T1000 (cell line): ENCODE results near the gene PPP2R5C.

Experiments
- DNase-seq: peaks from one replicate; lab custom pipeline; 2025; ENCODE audit warnings: mixed read lengths; lab: John Stamatoyannopoulos, UW

The PPP2R5C gene

DNA sequence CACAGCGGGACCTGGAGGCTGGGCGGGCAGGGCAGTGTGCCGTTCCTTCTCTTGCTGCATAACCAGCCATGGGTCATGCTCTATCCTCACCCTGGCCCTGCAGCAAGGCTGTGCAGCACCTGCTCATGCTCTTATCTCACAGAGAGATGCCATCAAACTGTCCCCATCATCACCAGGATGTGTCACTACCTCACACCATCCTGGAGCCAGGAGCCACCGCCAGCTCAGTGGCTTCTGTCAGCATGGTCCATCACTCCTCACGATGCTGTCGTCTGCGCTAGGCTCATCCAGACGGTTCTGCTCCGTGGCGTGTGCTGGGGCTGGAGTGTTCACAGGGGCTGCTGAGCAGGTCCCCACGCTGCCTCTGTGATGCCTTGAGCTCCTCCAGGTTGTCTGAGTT is 125.7 kb downstream of the PPP2R5C start:
- no peak for DNase-seq

DNA sequence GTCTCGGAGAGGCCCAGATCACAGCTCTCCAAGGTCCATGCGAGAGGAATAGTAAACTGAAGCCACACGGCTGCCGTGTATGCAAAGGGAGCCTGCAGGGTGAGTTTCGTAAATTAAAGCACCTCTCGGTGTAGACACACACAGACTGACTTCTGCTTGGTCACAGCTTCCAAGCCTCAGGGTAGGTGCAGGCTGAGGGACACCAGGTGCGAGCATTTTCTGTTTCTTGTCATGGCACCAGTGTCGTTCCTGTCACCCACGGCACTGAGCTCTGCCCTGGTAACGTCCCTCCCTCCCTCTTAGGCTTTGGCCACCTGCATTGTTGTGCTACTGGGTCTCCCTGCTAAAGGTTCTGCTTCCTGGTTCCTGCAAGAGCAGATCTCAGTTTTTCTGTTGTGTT is 126.7 kb downstream of the PPP2R5C start:
- no peak for DNase-seq

DNA sequence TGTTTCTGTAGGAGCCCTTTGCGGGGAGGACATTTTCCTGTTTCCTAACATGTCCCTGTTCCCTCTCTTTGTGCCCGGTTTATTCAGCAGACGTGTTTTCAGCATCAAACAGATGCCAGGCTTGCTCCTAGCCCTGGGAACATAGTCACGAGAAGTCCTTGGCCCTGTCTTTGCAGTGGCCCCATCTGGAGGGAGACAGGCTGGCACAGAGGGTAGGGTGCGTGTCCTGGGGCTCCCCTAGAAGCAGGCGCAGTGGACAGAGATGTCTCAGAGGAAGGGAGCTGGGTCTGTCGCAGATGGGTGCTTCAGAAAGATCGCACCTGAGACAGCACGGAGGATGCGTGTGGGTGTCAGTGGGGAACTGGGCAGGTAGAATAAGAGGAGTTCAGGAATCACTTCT is 127.9 kb downstream of the PPP2R5C start:
- no peak for DNase-seq

DNA sequence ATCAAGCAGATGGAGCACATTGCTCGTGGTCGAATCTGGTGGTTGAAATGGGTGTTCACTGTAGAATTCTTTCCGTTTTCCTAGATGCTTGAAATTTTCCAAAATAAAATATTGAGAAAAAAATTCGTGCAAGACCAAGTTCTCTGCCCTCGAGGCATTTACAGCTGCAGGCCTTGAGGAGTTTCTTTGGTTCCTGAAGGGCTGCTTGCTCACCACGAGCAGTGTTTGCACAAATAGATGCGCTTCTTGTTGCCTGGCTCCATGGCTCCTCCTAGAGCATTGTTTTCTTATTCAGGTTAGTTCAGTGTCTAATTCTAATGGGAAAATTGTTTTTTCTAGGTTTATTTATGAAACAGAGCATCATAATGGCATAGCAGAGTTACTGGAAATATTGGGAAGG is 128.4 kb downstream of the PPP2R5C start:
- no peak for DNase-seq

DNA sequence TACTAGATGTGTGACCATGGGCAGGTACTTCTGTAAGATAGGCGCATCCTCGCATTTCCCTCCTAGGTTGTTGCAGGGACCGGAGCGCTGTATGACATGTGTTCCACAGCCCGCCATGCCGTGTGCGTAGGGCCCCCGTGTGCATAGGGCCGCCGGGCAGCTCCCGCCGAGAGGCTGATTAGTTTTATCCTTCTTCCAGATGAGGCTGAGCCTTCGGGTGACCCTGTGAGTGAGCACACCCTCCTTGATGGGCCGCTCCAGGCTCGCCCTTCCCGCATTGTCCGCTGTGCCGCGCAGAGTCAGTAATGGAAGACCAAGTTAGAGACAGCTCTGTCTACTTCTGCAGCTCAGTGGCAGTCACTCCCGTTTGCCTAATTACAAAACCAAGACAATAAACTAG is 130.0 kb downstream of the PPP2R5C start:
- DNase-seq: no peak

DNA sequence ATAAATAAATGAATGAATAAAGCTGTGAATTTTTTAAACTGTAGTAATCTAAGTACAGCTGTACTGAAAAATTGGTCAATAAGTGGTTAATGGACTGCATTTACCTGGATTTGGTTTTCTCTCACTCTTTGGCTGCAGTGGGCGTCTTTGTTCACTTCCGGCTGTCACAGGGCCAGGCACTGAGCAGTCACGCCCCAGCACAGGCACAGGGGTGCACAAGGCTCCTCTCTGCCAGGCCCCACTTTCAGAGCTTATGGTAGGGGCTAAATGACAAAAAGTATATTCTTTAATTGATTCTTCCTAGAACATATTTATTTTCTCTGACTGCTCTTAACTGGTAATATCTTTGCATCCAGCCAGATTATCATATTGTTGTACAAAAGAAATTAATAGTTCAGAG is 132.2 kb downstream of the PPP2R5C start:
- no peak for DNase-seq

DNA sequence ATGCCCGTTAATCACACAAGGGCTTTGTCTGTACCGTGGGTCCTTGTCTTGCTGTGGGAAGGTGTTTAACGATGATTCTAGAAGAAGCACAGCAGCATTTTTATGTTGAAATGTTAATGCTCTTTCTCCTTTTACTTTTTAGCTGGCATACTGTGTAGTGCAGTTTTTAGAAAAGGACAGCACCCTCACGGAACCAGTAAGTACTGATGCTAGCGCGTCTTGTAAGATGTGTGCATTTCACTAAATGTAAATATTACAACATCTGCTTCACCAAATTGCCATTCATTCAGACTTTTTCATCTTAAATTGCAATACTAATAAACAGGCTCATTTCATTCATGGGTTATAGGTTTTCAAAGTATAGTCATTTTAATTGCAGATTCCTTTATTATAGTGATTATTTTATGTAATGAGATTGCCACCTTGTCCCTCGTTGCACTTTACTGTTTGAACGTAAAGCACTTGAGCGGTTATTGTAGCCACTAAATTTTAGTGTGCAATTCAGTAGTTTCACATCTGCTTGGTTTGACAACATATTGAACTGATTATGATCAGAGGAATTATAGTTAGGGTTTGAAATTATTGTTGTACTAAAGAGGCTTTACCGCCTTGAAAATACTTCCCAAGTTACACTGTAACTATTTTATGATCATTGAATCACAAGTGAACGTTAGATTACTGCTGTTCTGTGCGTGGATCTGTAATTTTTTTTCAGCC is 133.0 kb downstream of the PPP2R5C start:
- no peak for DNase-seq

DNA sequence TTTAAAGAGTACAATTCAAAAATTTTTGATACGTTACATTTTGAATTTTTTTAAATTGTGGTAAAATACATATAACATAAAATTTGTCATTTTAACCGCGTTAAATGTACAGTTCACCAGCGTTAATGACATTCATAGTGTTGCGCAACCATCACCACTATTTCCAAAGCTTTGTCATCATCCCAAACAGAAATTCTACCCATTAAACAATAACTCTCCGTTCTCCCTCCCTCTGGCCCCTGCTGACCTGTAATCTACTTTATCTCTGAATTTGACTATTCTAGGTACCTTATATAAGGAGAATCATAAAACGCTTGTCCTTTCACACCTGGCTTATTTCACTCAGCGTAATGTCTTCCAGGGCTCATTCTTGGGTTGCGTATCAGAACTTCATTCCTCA is 133.7 kb downstream of the PPP2R5C start:
- DNase-seq: no peak

DNA sequence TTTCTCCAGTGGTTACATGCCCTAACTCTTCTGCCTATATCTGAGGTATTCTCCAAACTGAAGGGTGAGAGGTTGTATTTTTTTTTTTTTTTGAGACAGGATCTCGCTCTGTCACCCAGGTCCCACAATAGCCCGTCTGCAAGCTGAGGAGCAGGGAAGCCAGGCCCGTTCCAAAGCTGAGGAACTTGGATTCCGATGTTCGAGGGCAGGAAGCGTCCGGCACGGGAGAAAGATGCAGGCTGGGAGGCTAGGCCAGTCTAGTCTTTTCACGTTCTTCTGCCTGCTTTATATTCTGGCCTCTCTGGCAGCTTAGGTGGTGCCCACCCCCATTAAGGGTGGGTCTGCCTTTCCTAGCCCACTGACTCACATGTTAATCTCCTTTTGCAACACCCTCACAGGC is 135.8 kb downstream of the PPP2R5C start:
- no peak for DNase-seq

DNA sequence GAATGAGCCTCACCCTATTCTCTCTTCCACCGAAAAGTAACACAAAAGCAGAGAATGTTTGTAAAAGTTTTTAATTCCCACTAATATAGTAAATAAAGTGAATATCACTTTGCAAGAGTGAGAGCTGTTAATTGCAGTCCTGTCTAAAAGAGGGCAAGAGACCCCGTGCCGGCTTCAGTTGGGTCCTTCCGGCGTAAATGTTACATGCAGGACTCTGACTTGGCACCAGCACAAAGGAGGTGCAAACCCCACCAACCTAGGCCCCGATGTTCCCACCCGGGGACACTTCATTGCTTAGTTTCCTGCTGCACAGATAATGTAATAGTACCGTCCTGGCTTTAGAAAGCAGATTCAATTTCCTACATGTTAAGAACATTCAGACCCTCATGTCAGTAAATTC is 136.9 kb downstream of the PPP2R5C start:
- no peak for DNase-seq

DNA sequence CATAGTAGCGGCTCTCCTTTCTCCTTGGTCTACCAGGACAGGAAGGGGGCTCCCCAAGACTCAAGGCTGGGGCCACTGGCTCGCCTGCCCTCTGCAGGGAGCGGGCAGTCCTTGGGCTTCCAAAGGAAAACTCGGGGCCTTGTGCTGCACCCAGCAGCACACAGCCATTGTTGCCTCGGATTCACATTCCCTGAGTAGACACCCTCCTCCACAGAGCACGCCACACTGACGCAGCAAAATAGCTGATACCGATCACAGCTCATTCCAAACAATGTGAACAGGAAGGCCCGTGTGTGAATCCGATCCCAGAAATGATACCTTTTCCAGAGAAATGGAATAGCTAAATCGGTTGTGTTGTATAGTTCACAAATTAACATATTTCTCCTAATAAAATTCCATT is 137.8 kb downstream of the PPP2R5C start:
- DNase-seq: no peak

DNA sequence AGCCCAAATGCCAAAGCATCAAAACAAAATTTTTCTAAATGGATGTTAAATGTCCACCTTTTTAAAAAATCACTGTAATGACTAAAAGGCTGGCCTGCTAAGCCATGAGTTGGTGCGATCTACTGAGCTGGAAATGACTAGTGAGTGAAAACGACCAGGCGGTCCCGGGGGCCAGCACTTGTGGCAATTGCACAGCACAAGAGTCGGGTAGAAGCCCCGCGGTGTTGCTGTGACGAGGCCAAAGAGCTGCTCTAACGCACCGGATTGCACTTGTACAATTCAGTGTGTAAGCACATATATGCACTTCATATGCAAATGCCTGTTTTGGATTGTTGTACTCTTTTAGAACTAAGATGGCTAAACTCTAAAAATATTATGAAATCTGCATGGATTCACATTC is 138.7 kb downstream of the PPP2R5C start:
- DNase-seq: no peak

DNA sequence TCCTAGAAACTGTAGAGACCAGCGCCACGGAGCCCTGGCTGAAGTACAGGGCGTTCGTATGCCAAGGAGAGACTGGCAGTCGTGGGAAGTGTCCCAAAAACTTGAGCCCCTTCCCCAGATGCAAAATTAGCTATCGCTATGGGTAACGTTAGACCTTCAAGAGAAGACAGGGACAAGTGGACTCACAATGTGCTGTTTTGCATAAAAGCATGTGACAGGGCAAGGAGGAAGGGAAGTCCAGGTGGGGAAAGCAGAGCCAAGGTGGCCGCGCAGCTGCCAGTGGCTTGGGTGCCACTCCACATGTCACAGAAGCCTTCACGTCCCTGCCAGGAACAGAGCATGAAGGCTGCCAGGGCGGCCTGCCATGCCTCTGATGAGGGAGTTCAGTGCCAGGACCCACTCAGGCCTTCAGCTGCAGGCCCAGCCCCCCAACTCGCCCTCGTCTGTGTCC is 141.6 kb downstream of the PPP2R5C start:
- no peak for DNase-seq

DNA sequence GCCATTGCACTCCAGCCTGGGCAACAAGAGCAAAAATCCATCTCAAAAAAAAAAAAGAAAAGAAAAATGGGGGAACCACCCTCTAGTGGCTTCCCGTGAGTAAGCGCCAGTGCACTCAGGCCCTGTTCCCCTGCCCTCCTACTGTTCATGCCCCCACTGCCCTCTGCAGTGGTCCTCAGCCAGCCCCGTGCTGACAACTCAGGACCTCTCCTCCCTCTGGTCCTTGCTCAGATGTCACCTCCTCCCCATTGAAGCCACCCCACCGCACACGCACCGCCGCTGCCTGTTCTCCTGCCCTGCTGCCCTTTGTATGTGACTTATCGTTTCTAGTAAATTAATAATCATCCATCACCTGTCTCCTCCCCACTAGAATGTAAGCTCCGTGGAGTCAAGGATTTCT is 144.1 kb downstream of the PPP2R5C start:
- DNase-seq: no peak

DNA sequence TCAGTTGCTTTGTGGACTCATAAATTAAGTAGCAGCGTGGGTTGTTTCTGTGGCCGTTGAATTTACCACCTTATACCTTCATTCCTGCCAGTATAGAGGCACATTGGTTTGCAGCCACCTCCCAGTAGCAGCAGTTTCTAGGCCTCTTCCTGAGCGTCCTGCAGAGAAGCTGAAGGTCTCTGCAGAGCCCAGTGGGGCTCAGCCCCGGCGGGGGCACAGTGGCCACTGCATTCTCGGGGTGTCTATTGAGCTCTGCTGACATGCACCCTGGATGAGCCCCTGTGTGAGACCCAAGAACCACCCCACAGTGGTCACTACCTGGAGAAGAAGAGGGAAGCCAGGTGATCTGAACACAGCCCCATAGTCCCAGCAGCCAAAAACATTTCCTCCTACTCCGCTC is 145.1 kb downstream of the PPP2R5C start:
- no peak for DNase-seq

DNA sequence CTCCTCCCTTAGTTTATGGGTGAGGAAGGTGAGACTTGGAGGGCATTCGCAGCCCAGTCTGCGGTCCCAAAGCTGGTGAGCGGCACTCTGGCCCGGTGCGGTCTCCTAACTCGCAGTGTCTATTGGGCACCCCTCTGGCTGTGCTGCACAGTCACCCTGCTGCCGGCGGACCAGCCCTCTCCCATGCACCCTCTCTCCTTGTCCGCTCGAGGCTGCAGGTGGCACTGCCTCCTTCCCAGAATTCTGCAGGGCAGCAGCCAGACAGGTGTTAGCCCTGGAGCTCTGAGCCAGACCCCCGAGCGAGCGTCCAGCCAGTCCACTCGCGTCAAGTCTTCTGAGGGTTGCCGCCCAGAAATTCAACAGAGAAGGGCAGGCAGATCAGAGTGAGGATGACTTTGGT is 146.1 kb downstream of the PPP2R5C start:
- no peak for DNase-seq

DNA sequence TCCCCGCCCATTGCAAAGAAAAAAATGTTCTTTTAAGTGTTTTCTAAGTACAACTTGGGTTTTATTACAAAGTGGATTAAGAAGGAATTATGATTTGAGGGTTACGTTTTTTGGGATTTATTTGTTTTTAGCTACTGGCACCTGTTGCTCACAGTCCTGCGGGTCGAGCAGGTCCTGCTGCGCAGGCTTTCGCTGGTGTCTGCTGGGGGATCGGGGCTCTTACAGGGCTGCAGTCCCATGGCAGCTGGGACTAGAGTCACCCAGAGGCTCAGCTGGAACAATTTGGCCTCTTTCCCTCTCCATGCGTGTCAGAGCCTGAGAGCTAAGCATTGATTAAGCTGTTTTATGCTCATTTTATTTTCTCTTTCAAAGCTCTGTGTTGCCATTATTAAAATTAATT is 147.3 kb downstream of the PPP2R5C start:
- DNase-seq: no peak

DNA sequence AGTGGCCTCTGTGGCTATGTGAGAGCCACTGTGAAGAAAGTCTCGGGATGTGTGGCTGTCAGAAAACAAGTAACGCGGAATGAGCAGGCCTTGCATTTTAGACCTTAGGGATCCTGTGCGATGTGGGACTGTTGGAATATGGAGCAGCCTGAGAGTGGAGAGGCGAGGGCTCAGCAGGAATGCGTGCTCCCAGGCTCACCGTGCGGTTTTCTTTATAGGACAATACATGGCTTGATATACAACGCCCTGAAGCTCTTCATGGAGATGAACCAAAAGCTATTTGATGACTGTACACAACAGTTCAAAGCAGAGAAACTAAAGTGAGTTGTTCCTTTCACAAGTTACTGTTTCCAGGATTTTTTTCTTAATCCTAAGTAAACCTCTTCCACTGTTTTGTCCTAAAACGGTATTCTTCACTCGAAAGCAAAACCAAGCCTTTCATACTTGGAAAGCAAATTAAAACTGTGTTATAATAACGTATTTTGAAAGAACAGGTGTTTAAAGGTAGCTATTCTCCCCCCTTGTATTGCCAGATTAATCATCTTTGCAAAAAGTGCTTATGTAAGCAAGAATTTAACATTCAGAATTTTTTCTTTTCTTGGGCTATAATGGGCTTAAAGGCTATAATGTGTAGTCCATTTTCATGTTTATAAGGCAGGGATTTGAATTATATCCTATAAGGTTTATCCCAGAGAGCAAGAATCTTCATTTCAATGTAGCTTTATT is 148.0 kb downstream of the PPP2R5C start:
- DNase-seq: no peak

DNA sequence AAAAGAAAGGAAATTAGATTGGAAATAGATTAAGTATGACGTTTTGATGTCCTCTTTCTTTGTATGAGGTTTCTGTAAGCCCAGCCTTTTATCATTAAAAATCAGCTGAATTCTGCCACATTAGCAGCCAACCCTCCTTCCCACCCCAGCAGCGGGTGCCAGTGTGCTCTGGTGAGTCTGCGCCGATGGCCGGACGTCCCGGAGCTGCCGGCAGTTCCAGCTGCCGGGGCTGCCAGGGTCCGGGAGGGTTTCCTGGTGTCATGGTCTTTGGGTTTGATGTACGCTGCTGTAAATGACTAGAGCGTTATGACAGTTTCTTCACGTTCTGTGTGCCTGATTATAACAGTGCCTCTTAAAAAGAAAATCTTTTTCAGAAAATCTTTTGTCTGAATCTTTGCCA is 151.3 kb downstream of the PPP2R5C start:
- no peak for DNase-seq

DNA sequence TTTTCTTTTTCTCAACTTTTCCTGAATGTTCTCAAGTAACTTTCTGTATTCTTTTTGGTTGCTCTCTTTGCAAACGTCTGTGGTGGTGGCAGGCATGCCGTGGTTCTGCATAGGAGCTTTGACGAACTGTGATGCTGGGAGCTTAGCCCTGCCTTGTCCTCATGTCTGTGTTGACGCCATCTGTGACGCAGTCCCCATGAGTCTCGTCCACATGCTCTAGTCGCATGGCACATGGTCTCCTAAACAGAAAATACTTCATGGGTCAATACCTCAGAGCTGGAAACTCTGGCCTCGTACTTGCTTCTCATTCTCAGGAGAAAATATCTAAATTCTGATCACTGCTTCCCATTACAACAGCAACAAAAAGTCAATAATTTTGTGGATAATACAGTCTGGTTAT is 152.6 kb downstream of the PPP2R5C start:
- no peak for DNase-seq

DNA sequence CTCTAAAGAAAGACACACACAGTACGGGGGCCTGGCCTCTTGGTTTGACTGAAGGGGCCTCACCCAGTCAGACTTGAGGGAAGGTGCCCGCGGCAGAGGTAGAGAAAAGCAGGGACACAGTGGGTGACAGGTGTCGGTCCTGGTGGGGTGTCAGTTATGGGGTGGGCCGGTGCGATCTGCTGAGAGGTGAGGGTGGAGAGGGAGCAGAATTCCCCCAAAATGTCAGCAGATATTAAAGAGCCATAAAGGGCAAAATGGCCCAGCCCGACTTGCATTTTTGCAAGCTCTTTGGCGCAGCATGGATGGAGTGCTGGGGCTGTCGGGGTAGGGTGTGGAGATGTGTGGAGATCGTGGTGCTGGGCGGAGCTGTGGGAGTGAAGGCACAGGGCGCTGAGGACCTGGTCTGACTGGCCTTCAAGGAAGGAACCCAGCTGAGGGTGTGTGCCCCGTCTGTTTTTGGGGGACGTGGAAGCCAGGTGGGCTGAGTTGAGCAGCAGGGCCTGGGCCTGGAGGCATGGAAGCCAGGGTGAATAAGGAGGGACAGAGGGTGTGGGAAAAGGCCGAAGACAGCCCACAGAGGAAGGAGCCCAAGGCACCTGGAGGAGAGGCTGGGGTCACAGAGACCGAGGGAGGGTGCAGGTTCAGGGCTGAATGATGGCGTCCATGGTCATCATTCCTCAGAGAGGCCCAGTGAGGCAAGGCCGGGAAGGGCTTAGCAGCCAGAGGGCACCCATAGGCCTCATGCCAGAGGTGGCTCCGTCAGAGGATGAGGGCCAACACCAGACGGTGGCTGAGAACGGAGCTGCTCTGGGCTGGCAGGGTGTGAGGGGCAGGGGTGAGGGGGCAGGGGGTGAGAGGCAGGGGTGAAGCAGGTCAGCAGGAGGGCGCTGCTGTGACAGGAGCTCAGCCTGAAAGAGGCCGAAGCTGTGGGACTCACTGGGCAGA is 154.6 kb downstream of the PPP2R5C start:
- DNase-seq: no peak

DNA sequence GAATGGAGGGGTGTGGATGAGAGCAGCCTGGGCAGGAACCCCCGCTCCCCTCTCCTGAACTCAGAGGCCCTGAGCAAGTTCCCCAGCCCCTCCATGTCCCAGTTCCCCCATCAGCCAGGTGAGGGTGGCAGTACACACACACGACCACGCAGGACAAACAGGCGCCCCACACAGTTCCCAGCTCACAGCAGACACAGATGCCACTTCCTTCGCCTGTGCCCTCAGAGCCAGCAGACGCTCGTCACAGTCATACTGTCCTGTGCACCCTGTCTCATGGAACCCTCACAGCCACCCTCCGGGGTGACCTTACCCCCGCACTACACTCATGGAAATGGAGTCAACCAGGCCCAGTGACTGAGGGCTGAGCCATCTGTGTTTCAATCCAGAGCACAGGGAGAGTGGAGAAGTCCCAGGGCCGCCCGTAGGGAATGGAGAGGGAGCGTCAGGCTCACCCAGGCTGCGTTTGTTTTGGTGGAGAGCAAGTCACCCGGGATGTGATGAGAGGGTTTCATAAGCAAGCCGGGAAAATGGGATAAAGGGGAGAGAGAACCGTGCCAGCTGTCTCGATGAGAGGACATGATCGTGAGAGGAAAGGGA is 155.4 kb downstream of the PPP2R5C start:
- no peak for DNase-seq
